ENCODE data around the gene B3GALT2.

The B3GALT2 gene

GRCh38 chr1:193181536-193181935, 4.9 kb downstream of the B3GALT2 start:
- no peak for DNase-seq

GRCh38 chr1:193179094-193179493, 7.3 kb downstream of the B3GALT2 start:
- DNase-seq, result no peak

GRCh38 chr1:193176788-193177187, 9.6 kb downstream of the B3GALT2 start:
- DNase-seq, result no peak

- no peak for DNase-seq
Observed at GRCh38 chr1:193176113-193176512, 10.3 kb downstream of the B3GALT2 start.

GRCh38 chr1:193157360-193157759, 29.1 kb downstream of the B3GALT2 start:
- DNase-seq, result no peak

GRCh38 chr1:193156822-193157142, 29.6 kb downstream of the B3GALT2 start:
- DNase-seq, result no peak

GRCh38 chr1:193156117-193156821, 30.1 kb downstream of the B3GALT2 start:
- no peak for DNase-seq

GRCh38 chr1:193144999-193145398, 41.4 kb downstream of the B3GALT2 start:
- DNase-seq, result no peak

GRCh38 chr1:193144361-193144938, 42.0 kb downstream of the B3GALT2 start:
- DNase-seq, result no peak

GRCh38 chr1:193143285-193143684, 43.1 kb downstream of the B3GALT2 start:
- DNase-seq, result no peak

- DNase-seq, result no peak
Observed at GRCh38 chr1:193142409-193142808, 44.0 kb downstream of the B3GALT2 start.

- DNase-seq, result no peak
Observed at GRCh38 chr1:193141804-193142203, 44.6 kb downstream of the B3GALT2 start.

- no peak for DNase-seq
Observed at GRCh38 chr1:193140254-193140653, 46.2 kb downstream of the B3GALT2 start.

- DNase-seq, result no peak
Observed at GRCh38 chr1:193131266-193131860, 55.0 kb downstream of the B3GALT2 start.

Data from cerebellar nuclear complex (tissue), 1 donor.